ENCODE data around the gene MIS12.

Gene MIS12

GRCh38 chr17:5486206-5487124 lies at the start of gene MIS12:
Gene MIS12 (plus strand): TSS chr17:5486566. CDS start chr17:5488863, 2,297 bp downstream.
- peak; percentile 56 for FAIRE-seq

- no peak for FAIRE-seq
Observed at GRCh38 chr17:5437721-5438317, 48.5 kb upstream of the MIS12 start.

GRCh38 chr17:5438716-5439445 lies 47.5 kb upstream of the MIS12 start, which contains the start of gene C1QBP:
Gene C1QBP (minus strand): TSS chr17:5439155. CDS start chr17:5439073, 82 bp downstream.
- peak; percentile 33 for FAIRE-seq

- no peak for FAIRE-seq
Observed at GRCh38 chr17:5439446-5439764, 47.0 kb upstream of the MIS12 start.

GRCh38 chr17:5443728-5444127 lies 42.6 kb upstream of the MIS12 start:
- no peak for FAIRE-seq

- FAIRE-seq, result no peak
Observed at GRCh38 chr17:5444209-5444608, 42.2 kb upstream of the MIS12 start.

GRCh38 chr17:5446786-5447185 lies 39.6 kb upstream of the MIS12 start:
- no peak for FAIRE-seq

- no peak for FAIRE-seq
Observed at GRCh38 chr17:5464717-5465507, 21.5 kb upstream of the MIS12 start.

- FAIRE-seq, result no peak
Observed at GRCh38 chr17:5466295-5466694, 20.1 kb upstream of the MIS12 start.

- FAIRE-seq, result no peak
Observed at GRCh38 chr17:5467416-5467815, 18.9 kb upstream of the MIS12 start.

- no peak for FAIRE-seq
Observed at GRCh38 chr17:5468075-5468473, 18.3 kb upstream of the MIS12 start.

- FAIRE-seq, result no peak
Observed at GRCh38 chr17:5472511-5472910, 13.9 kb upstream of the MIS12 start.

GRCh38 chr17:5473906-5474305 lies 12.5 kb upstream of the MIS12 start:
- FAIRE-seq, result no peak

GRCh38 chr17:5478992-5479391 lies 7.4 kb upstream of the MIS12 start:
- FAIRE-seq, result no peak

GRCh38 chr17:5480962-5481361 lies 5.4 kb upstream of the MIS12 start:
- FAIRE-seq, result no peak

- no peak for FAIRE-seq
Observed at GRCh38 chr17:5481451-5481850, 4.9 kb upstream of the MIS12 start.

- FAIRE-seq, result no peak
Observed at GRCh38 chr17:5485270-5486205, 828 bp upstream of the MIS12 start, which contains the start of gene DERL2. Gene DERL2 (minus strand): TSS chr17:5486178. CDS start chr17:5486161, 17 bp downstream.

GRCh38 chr17:5488752-5489151 lies 2.4 kb downstream of the MIS12 start:
- FAIRE-seq, result no peak

- FAIRE-seq, result no peak
Observed at GRCh38 chr17:5492970-5493369, 6.6 kb downstream of the MIS12 start.

GRCh38 chr17:5499476-5500231 lies 13.3 kb downstream of the MIS12 start:
- no peak for FAIRE-seq

- no peak for FAIRE-seq
Observed at GRCh38 chr17:5500247-5500588, 13.9 kb downstream of the MIS12 start.
